Astrocyte of the spinal cord (primary cell): ENCODE data around the gene ARHGEF2.
"Not testable (repeated sequence)": the region's sequence is repeated elsewhere in the genome, so short reads cannot be mapped to it uniquely, and the experiment has no call there.

Experiments used
- DNase-seq: peaks from one replicate; pipeline ENCODE4 v3.0.0; 2011; ENCODE audit warnings: low read depth, low spot score
- H3K4me3 ChIP-seq: 2 replicates; pipeline ENCODE4 v1.5.1; 2011; ENCODE audit warnings: low read depth, mild to moderate bottlenecking, low read length, moderate library complexity
- CTCF ChIP-seq: IDR thresholded peaks from 2 replicates; pipeline ENCODE4 v1.5.1; 2012; ENCODE audit warnings: low read depth, mild to moderate bottlenecking, low read length, inconsistent platforms
- in situ Hi-C: cut with HindIII; loops from 2 replicates; pipeline ENCODE4 v1.10.0; 2017; ENCODE audit warnings: low sequenced_read_pairs

ARHGEF2 gene

GRCh38 chr1:155931332-155932038 is 46.9 kb downstream of the ARHGEF2 start:
- no peak for DNase-seq
- H3K4me3 ChIP-seq = no peak overlapping the region
- TF ChIP-seq CTCF = no peak
- in situ Hi-C loops = no loop called here

GRCh38 chr1:155930725-155931124 is 47.6 kb downstream of the ARHGEF2 start:
- in situ Hi-C loops, DNase-seq, H3K4me3 ChIP-seq: not testable (repeated sequence)

- in situ Hi-C loops = no loop called here
- DNase-seq = no peak
- no peak overlapping the region for H3K4me3 ChIP-seq
- TF ChIP-seq CTCF = no peak
These were observed 49.3 kb downstream of the ARHGEF2 start for GRCh38 chr1:155929057-155929456.

GRCh38 chr1:155925506-155925905 is 52.8 kb downstream of the ARHGEF2 start:
- DNase-seq = no peak
- no peak overlapping the region for H3K4me3 ChIP-seq
- TF ChIP-seq CTCF = no peak
- in situ Hi-C loops = no loop called here

GRCh38 chr1:155920717-155921116 is 57.6 kb downstream of the ARHGEF2 start:
- no peak overlapping the region for H3K4me3 ChIP-seq
- in situ Hi-C loops = no loop called here
- no peak for TF ChIP-seq CTCF
- DNase-seq = no peak

- no peak for DNase-seq
- H3K4me3 ChIP-seq = no peak overlapping the region
- no peak for TF ChIP-seq CTCF
- in situ Hi-C loops = no loop called here
These were observed 58.5 kb downstream of the ARHGEF2 start for GRCh38 chr1:155919801-155920200.

- DNase-seq = no peak
- no peak for TF ChIP-seq CTCF
- in situ Hi-C loops = no loop called here
- H3K4me3 ChIP-seq = no peak overlapping the region
These were observed 59.7 kb downstream of the ARHGEF2 start for GRCh38 chr1:155918660-155919059.
